K562 (cell line): ENCODE results near the gene LRP1-AS. TPM values are rescaled to one million over a fixed set of nuclear protein-coding genes. Genes with fewer than 3 reads are reported as not detected.

ENCODE experiments used
- ATAC-seq: fragments of 200-7000 bp; cut with Tn5 transposase; 3 replicates; pipeline ENCODE4 v1.9.1; 2020; ENCODE audit warnings: moderate library complexity
- BruUV-seq: library from RNA; stranded (reverse); fragments of 400-500 nt; replicated peaks from 2 replicates; lab custom pipeline; 2021; lab: Mats Ljungman, UMichigan
- CTCF ChIA-PET: fragments of 300-600 bp; formaldehyde crosslinking; extraction: SDS; loops from one replicate; lab custom pipeline; 2021; ENCODE audit warnings: low intra/inter-chr PET ratio; lab: Yijun Ruan, JAX
- POLR2A ChIA-PET: fragments of 300-600, 350-650 bp; sonication (Branson Sonifier 250); formaldehyde crosslinking; extraction: SDS; loops from one replicate; lab custom pipeline; 2021; ENCODE audit warnings: antibody characterized with exemption, inconsistent platforms; lab: Yijun Ruan, JAX
- DNase-seq, 4 experiments: peaks; one replicate each; pipeline versions ENCODE4 v3.0.0 to v3.0.0-alpha.2; 2011 to 2018; ENCODE audit warnings: low spot score in 3 of 4, mixed read lengths in 3 of 4; ENCODE audit errors: extremely low read depth in 1 of 4
- FAIRE-seq: peaks from 2 replicates; lab custom pipeline; 2011; peaks lifted over from hg19 to GRCh38; lab: Jason Lieb, UNC
- H2AFZ ChIP-seq: 2 replicates; pipeline ENCODE4 v1.6.0; 2011; ENCODE audit warnings: low read depth, low read length, control low read depth, inconsistent platforms
- H3K27ac ChIP-seq: fragments of 200-600 bp; 3 replicates; pipeline ENCODE4 v1.8.0; 2011; ENCODE audit warnings: low read depth, mild to moderate bottlenecking, control low read depth, inconsistent platforms, low read length, moderate library complexity, mixed read lengths; ENCODE audit errors: extremely low read depth
- H3K27me3 ChIP-seq, 2 experiments: fragments of 300-600 bp in 1 of 2; 2 replicates in 1 of 2; 3 replicates in 1 of 2; pipeline versions ENCODE4 v1.6.0 to v1.8.0; 2011; ENCODE audit warnings: inconsistent platforms in 2 of 2, low read length in 2 of 2, mild to moderate bottlenecking in 1 of 2, mixed read lengths in 1 of 2, moderate library complexity in 1 of 2; ENCODE audit not compliant: control insufficient read depth in 2 of 2, insufficient read depth in 2 of 2
- H3K36me3 ChIP-seq: fragments of 300-600 bp; 3 replicates; pipeline ENCODE4 v1.8.0; 2011; ENCODE audit warnings: mild to moderate bottlenecking, low read length, inconsistent platforms; ENCODE audit not compliant: control insufficient read depth, insufficient read depth
- H3K4me1 ChIP-seq, 2 experiments: fragments of 200-600 bp in 1 of 2; replicated peaks in 1 of 2; 2 replicates in 1 of 2; 3 replicates in 1 of 2; pipeline versions ENCODE4 v1.5.1 to v1.8.0; 2011; ENCODE audit warnings: inconsistent platforms in 2 of 2, low read length in 2 of 2, mild to moderate bottlenecking in 1 of 2, mixed read lengths in 1 of 2, moderate library complexity in 1 of 2; ENCODE audit not compliant: control insufficient read depth in 2 of 2, insufficient read depth in 2 of 2
- H3K4me2 ChIP-seq: 2 replicates; pipeline ENCODE4 v1.6.1; 2011; ENCODE audit warnings: low read length, control low read depth, inconsistent platforms, mixed read lengths; ENCODE audit not compliant: insufficient read depth
- H3K4me3 ChIP-seq: fragments of 200-600 bp; sonication (generic), shearing (Covaris generic); 2 replicates; pipeline ENCODE4 v1.5.1; 2016; ENCODE audit warnings: control low read depth, inconsistent platforms
- H3K79me2 ChIP-seq: fragments of 200-600 bp; 3 replicates; pipeline ENCODE4 v1.8.0; 2011; ENCODE audit warnings: low read length, inconsistent platforms; ENCODE audit not compliant: control insufficient read depth, insufficient read depth
- H3K9ac ChIP-seq, 2 experiments: 2 replicates each; pipeline versions ENCODE4 v1.6.0 to v1.6.1; 2011; ENCODE audit warnings: low read depth in 2 of 2, low read length in 2 of 2, control low read depth in 1 of 2, inconsistent platforms in 1 of 2, mild to moderate bottlenecking in 1 of 2, mixed read lengths in 1 of 2; ENCODE audit not compliant: insufficient read depth in 1 of 2
- H3K9me1 ChIP-seq: one replicate; pipeline ENCODE4 v1.6.0; 2011; ENCODE audit warnings: inconsistent platforms, mild to moderate bottlenecking, low read length, moderate library complexity; ENCODE audit not compliant: control insufficient read depth, insufficient read depth
- H3K9me3 ChIP-seq: replicated peaks from 2 replicates; pipeline ENCODE4 v1.5.1; 2011; ENCODE audit warnings: low read depth, low read length, inconsistent platforms; ENCODE audit not compliant: control insufficient read depth, insufficient read depth
- H4K20me1 ChIP-seq: replicated peaks from 2 replicates; pipeline ENCODE4 v1.6.1; 2011; ENCODE audit warnings: low read length, inconsistent platforms, mixed read lengths; ENCODE audit not compliant: control insufficient read depth, insufficient read depth
- ETS1 ChIP-seq: conservative IDR thresholded peaks from 2 replicates; pipeline ENCODE4 v1.6.1; 2011; ENCODE audit warnings: low read depth, mild to moderate bottlenecking, low read length; ENCODE audit not compliant: control insufficient read depth
- FIP1L1 ChIP-seq: fragments of 200-400 bp; formaldehyde crosslinking; IDR thresholded peaks from 2 replicates; pipeline ENCODE4 v1.6.1; 2018; ENCODE audit warnings: mild to moderate bottlenecking, low read depth, low read length; ENCODE audit not compliant: poor library complexity, severe bottlenecking
- HDGF ChIP-seq: fragments of 450-650 bp; IDR thresholded peaks from 2 replicates; pipeline ENCODE4 v1.6.1; 2016
- HMGN3 ChIP-seq: IDR thresholded peaks from 2 replicates; pipeline ENCODE4 v1.6.1; 2011; ENCODE audit warnings: borderline replicate concordance, low read depth, mild to moderate bottlenecking, mixed read lengths, low read length; ENCODE audit not compliant: insufficient read length; ENCODE audit errors: extremely low read depth
- MCM3 ChIP-seq: fragments of 450-650 bp; IDR thresholded peaks from 2 replicates; pipeline ENCODE4 v1.6.1; 2016
- PHF20 ChIP-seq: fragments of 450-650 bp; IDR thresholded peaks from 2 replicates; pipeline ENCODE4 v1.6.1; 2018; ENCODE audit not compliant: partially characterized antibody
- SMARCA4 ChIP-seq: fragments of 450-650 bp; IDR thresholded peaks from 2 replicates; pipeline ENCODE4 v1.6.1; 2016
- SP1 ChIP-seq: sonication (generic); formaldehyde crosslinking; IDR thresholded peaks from 2 replicates; pipeline ENCODE4 v1.8.1; 2022; ENCODE audit warnings: mild to moderate bottlenecking, missing genetic modification reagents
- TFAP4 ChIP-seq: sonication (generic); formaldehyde crosslinking; IDR thresholded peaks from 2 replicates; pipeline ENCODE4 v1.8.0; 2022; ENCODE audit warnings: missing genetic modification reagents, mild to moderate bottlenecking, moderate library complexity, borderline replicate concordance
- WGBS: fragments of 100-300 bp; shearing (Covaris generic); methylation state at CpG from one replicate; pipeline ENCODE4 v1.1.6; 2016; ENCODE audit warnings: low coverage, mixed read lengths; ENCODE audit not compliant: insufficient coverage; ENCODE audit errors: missing lambda C conversion rate; 5-methylcytosine and 5-hydroxymethylcytosine counted together
- in situ Hi-C: fragments of 300-500 bp; cut with MboI; formaldehyde crosslinking; loops from 4 replicates; pipeline ENCODE4 v1.15.0; 2018; ENCODE audit warnings: inconsistent platforms, mixed read lengths
- intact Hi-C: fragments of 100-400 bp; cut with micrococcal nuclease; formaldehyde crosslinking; loops from 2 replicates; pipeline ENCODE4 v1.14.2; 2022
- polyA plus RNA-seq, 8 experiments: library from polyadenylated mRNA; depleted of rRNA in 4 of 8; stranded (reverse) in 5 of 8; unstranded in 3 of 8; fragments of >200 nt; fragmentation: Nextera tagmentation in 2 of 8; fragmentation: Illumina TruSeq in 1 of 8; extraction: Ambion mirVana in 2 of 8; extraction: Trizol in 1 of 8; gene quantifications; 2 replicates each; pipeline versions ENCODE4 v1.2.1 to v1.2.3, GENCODE V29; 2011 to 2014; ENCODE audit warnings: inconsistent platforms in 1 of 8, missing spikeins in 1 of 8
- total RNA-seq, 7 experiments: library from RNA; depleted of rRNA in 6 of 7; stranded (reverse); fragments of >200 nt in 6 of 7; fragmentation: Illumina TruSeq in 2 of 7; extraction: Trizol in 2 of 7; gene quantifications; 2 replicates each; pipeline versions ENCODE4 v1.2.1 to v1.2.3, GENCODE V29; 2011 to 2021; ENCODE audit warnings: low replicate concordance in 1 of 7

LRP1-AS gene
- total and polyA plus RNA-seq, 9 of the 15 experiments (the other 6 are each of a cell fraction or from before 2014, with no cell fraction given) = not detected

GRCh38 chr12:57191410-57191809, 44.0 kb upstream of the LRP1-AS start:
- no peak for ATAC-seq
- Histone ChIP-seq H3K4me2 (no peak overlapping the region), H3K27ac (no peak overlapping the region), H3K4me3 (no peak overlapping the region), H3K27me3 (peaks cover 45 to 86% of the 10 kb centered on the region in 2 experiments; a peak in 4 of 5 replicates), H3K4me1 (peaks cover 0 to 61% of the 10 kb centered on the region in 2 experiments; a peak in 3 of 5 replicates), H3K9ac (peak overlapping the region in 1 of 2 experiments; percentile 46; a peak in 1 of 4 replicates), H3K36me3 (no peaks in the 10 kb centered on the region), H3K9me3 (no peaks in the 10 kb centered on the region), H3K9me1 (peaks cover 3% of the 10 kb centered on the region), H3K79me2 (no peaks in the 10 kb centered on the region), H2AFZ (no peak overlapping the region), H4K20me1 (peaks cover 27% of the 10 kb centered on the region)
- intact Hi-C loops = no loop called here
- POLR2A ChIA-PET = interaction anchor here (2.4 kb wide), 1 partner anchor 15 kb away, joined by 6 read pairs; no protein-coding TSS in a partner anchor
- no peak for TF ChIP-seq ETS1
- no peak for TF ChIP-seq SMARCA4
- peak; percentile 47 for TF ChIP-seq PHF20
- TF ChIP-seq FIP1L1 = no peak
- TF ChIP-seq MCM3 = no peak
- no peak for TF ChIP-seq HMGN3
- TF ChIP-seq SP1 (CRISPR knock-in tag) = no peak
- TF ChIP-seq TFAP4 (CRISPR knock-in tag) = 0 out of 2 replicates have a peak, but pooled peaks have one; percentile 43
- TF ChIP-seq HDGF = no peak
- BruUV-seq = no TSS peak
- CTCF ChIA-PET = no interaction called here
- no peak for DNase-seq
- in situ Hi-C loops = no loop called here
- no peak for FAIRE-seq
- 53% methylated on average over 8 of the region's 11 CpGs for WGBS
